HEK293 (cell line): ENCODE results near the gene PDGFC.

Source experiments
- BCL11B ChIP-seq: fragments of 450-650 bp; formaldehyde crosslinking; IDR thresholded peaks from 2 replicates; pipeline ENCODE4 v1.5.1; 2016; ENCODE audit warnings: low read depth, missing biosample characterization, missing genetic modification characterization
- FEZF1 ChIP-seq: fragments of 450-650 bp; formaldehyde crosslinking; IDR thresholded peaks from 2 replicates; pipeline ENCODE4 v1.5.1; 2016; ENCODE audit warnings: missing biosample characterization, missing genetic modification characterization
- GLI2 ChIP-seq: fragments of 450-650 bp; formaldehyde crosslinking; IDR thresholded peaks from 2 replicates; pipeline ENCODE4; 2017; ENCODE audit warnings: missing biosample characterization, missing genetic modification characterization, low read depth, borderline replicate concordance
- GLIS2 ChIP-seq: fragments of 450-650 bp; formaldehyde crosslinking; IDR thresholded peaks from 2 replicates; pipeline ENCODE4 v1.5.1; 2016; ENCODE audit warnings: missing biosample characterization, missing genetic modification characterization
- KLF8 ChIP-seq: fragments of 450-650 bp; formaldehyde crosslinking; IDR thresholded peaks from 2 replicates; pipeline ENCODE4 v1.5.1; 2016; ENCODE audit warnings: missing biosample characterization, missing genetic modification characterization
- MEIS1 ChIP-seq: sonication (generic); formaldehyde crosslinking; IDR thresholded peaks from 2 replicates; pipeline ENCODE4 v1.8.1; 2022; ENCODE audit warnings: missing genetic modification reagents, mild to moderate bottlenecking, borderline replicate concordance
- OSR2 ChIP-seq: fragments of 450-650 bp; formaldehyde crosslinking; IDR thresholded peaks from 2 replicates; pipeline ENCODE4 v1.5.1; 2016; ENCODE audit warnings: missing biosample characterization, missing genetic modification characterization
- OVOL3 ChIP-seq: fragments of 450-650 bp; formaldehyde crosslinking; IDR thresholded peaks from 2 replicates; pipeline ENCODE4 v1.5.1; 2016; ENCODE audit warnings: missing biosample characterization, missing genetic modification characterization
- PRDM10 ChIP-seq: fragments of 450-650 bp; formaldehyde crosslinking; IDR thresholded peaks from 2 replicates; pipeline ENCODE4 v1.5.1; 2016; ENCODE audit warnings: missing biosample characterization, missing genetic modification characterization
- SP3 ChIP-seq: fragments of 450-650 bp; formaldehyde crosslinking; IDR thresholded peaks from 2 replicates; pipeline ENCODE4 v1.5.1; 2016; ENCODE audit warnings: missing biosample characterization, missing genetic modification characterization
- ZBTB6 ChIP-seq: fragments of 450-650 bp; formaldehyde crosslinking; IDR thresholded peaks from 2 replicates; pipeline ENCODE4 v1.5.1; 2017; ENCODE audit warnings: missing biosample characterization, missing genetic modification characterization
- ZNF138 ChIP-seq: fragments of 450-650 bp; formaldehyde crosslinking; IDR thresholded peaks from 2 replicates; pipeline ENCODE4 v1.5.1; 2016; ENCODE audit warnings: missing biosample characterization, missing genetic modification characterization, borderline replicate concordance
- ZNF155 ChIP-seq: fragments of 450-650 bp; formaldehyde crosslinking; IDR thresholded peaks from 2 replicates; pipeline ENCODE4 v1.5.1; 2016; ENCODE audit warnings: missing biosample characterization, missing genetic modification characterization
- ZNF175 ChIP-seq: fragments of 450-650 bp; formaldehyde crosslinking; IDR thresholded peaks from 2 replicates; pipeline ENCODE4 v1.5.1; 2016; ENCODE audit warnings: missing biosample characterization, missing genetic modification characterization
- ZNF2 ChIP-seq: fragments of 450-650 bp; formaldehyde crosslinking; IDR thresholded peaks from 2 replicates; pipeline ENCODE4 v1.5.1; 2016; ENCODE audit warnings: missing biosample characterization, missing genetic modification characterization
- ZNF423 ChIP-seq: fragments of 450-650 bp; formaldehyde crosslinking; IDR thresholded peaks from 2 replicates; pipeline ENCODE4 v1.5.1; 2016; ENCODE audit warnings: missing biosample characterization, missing genetic modification characterization
- ZNF449 ChIP-seq: fragments of 450-650 bp; formaldehyde crosslinking; IDR thresholded peaks from 2 replicates; pipeline ENCODE4 v1.5.1; 2017; ENCODE audit warnings: missing biosample characterization, mild to moderate bottlenecking, missing genetic modification characterization, moderate library complexity
- ZNF48 ChIP-seq: fragments of 450-650 bp; formaldehyde crosslinking; IDR thresholded peaks from 2 replicates; pipeline ENCODE4 v1.5.1; 2016; ENCODE audit warnings: missing biosample characterization, missing genetic modification characterization
- ZNF626 ChIP-seq: fragments of 450-650 bp; sonication (Bioruptor Pico); formaldehyde crosslinking; IDR thresholded peaks from 2 replicates; pipeline ENCODE4 v1.5.1; 2018; ENCODE audit warnings: missing biosample characterization, missing genetic modification characterization, inconsistent platforms
- ZNF670 ChIP-seq: fragments of 450-650 bp; formaldehyde crosslinking; IDR thresholded peaks from 2 replicates; pipeline ENCODE4 v1.5.1; 2016; ENCODE audit warnings: missing biosample characterization, missing genetic modification characterization, low read depth
- ZNF701 ChIP-seq: fragments of 450-650 bp; formaldehyde crosslinking; IDR thresholded peaks from 2 replicates; pipeline ENCODE4 v1.5.1; 2016; ENCODE audit warnings: missing biosample characterization, missing genetic modification characterization
- ZNF830 ChIP-seq: fragments of 450-650 bp; IDR thresholded peaks from 2 replicates; pipeline ENCODE4 v1.5.0; 2018; ENCODE audit warnings: missing biosample characterization, missing genetic modification characterization, low read depth, mild to moderate bottlenecking, moderate library complexity
- ZSCAN16 ChIP-seq: fragments of 450-650 bp; formaldehyde crosslinking; IDR thresholded peaks from 2 replicates; pipeline ENCODE4 v1.5.1; 2016; ENCODE audit warnings: missing biosample characterization, missing genetic modification characterization
- TF ChIP-seq, protein P1 (sequence below): fragments of 450-650 bp; formaldehyde crosslinking; IDR thresholded peaks from 2 replicates; pipeline ENCODE4 v1.5.1; 2016; ENCODE audit warnings: missing biosample characterization, missing genetic modification characterization
- TF ChIP-seq, protein P2 (sequence below): fragments of 450-650 bp; formaldehyde crosslinking; IDR thresholded peaks from 2 replicates; pipeline ENCODE4 v1.5.1; 2016; ENCODE audit warnings: missing biosample characterization, missing genetic modification characterization
- TF ChIP-seq, protein P3 (sequence below): fragments of 450-650 bp; formaldehyde crosslinking; IDR thresholded peaks from 2 replicates; pipeline ENCODE4 v1.5.1; 2016; ENCODE audit warnings: missing biosample characterization, missing genetic modification characterization
- TF ChIP-seq, protein P4 (sequence below): fragments of 450-650 bp; formaldehyde crosslinking; IDR thresholded peaks from 2 replicates; pipeline ENCODE4 v1.5.1; 2017; ENCODE audit warnings: missing biosample characterization, missing genetic modification characterization

Gene PDGFC

GRCh38 chr4:156959298-156959702 lies 12.3 kb downstream of the PDGFC start (continued):
- TF ChIP-seq, protein P1, sequence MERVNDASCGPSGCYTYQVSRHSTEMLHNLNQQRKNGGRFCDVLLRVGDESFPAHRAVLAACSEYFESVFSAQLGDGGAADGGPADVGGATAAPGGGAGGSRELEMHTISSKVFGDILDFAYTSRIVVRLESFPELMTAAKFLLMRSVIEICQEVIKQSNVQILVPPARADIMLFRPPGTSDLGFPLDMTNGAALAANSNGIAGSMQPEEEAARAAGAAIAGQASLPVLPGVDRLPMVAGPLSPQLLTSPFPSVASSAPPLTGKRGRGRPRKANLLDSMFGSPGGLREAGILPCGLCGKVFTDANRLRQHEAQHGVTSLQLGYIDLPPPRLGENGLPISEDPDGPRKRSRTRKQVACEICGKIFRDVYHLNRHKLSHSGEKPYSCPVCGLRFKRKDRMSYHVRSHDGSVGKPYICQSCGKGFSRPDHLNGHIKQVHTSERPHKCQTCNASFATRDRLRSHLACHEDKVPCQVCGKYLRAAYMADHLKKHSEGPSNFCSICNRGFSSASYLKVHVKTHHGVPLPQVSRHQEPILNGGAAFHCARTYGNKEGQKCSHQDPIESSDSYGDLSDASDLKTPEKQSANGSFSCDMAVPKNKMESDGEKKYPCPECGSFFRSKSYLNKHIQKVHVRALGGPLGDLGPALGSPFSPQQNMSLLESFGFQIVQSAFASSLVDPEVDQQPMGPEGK = no peak
- TF ChIP-seq, protein P2, sequence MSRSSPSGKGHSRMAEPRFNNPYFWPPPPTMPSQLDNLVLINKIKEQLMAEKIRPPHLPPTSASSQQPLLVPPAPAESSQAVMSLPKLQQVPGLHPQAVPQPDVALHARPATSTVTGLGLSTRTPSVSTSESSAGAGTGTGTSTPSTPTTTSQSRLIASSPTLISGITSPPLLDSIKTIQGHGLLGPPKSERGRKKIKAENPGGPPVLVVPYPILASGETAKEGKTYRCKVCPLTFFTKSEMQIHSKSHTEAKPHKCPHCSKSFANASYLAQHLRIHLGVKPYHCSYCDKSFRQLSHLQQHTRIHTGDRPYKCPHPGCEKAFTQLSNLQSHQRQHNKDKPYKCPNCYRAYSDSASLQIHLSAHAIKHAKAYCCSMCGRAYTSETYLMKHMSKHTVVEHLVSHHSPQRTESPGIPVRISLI = no peak
- peak; percentile 83 for TF ChIP-seq PRDM10 (tag by site-specific recombination)
- no peak for TF ChIP-seq ZNF155 (tag by site-specific recombination)
- no peak for TF ChIP-seq ZNF670 (tag by site-specific recombination)
- TF ChIP-seq OSR2 = peak; percentile 90
- peak; percentile 59; the same call in 1 of the 2 replicates for TF ChIP-seq ZSCAN16 (tag by site-specific recombination)
- no peak for TF ChIP-seq ZNF175 (tag by site-specific recombination)
- no peak for TF ChIP-seq ZNF2 (tag by site-specific recombination)
- no peak for TF ChIP-seq KLF8 (tag by site-specific recombination)
- TF ChIP-seq, protein P3, sequence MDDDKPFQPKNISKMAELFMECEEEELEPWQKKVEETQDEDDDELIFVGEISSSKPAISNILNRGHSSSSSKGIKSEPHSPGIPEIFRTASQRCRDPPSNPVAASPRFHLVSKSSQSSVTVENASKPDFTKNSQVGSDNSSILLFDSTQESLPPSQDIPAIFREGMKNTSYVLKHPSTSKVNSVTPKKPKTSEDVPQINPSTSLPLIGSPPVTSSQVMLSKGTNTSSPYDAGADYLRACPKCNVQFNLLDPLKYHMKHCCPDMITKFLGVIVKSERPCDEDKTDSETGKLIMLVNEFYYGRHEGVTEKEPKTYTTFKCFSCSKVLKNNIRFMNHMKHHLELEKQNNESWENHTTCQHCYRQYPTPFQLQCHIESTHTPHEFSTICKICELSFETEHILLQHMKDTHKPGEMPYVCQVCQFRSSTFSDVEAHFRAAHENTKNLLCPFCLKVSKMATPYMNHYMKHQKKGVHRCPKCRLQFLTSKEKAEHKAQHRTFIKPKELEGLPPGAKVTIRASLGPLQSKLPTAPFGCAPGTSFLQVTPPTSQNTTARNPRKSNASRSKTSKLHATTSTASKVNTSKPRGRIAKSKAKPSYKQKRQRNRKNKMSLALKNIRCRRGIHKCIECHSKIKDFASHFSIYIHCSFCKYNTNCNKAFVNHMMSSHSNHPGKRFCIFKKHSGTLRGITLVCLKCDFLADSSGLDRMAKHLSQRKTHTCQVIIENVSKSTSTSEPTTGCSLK (tag by site-specific recombination) = no peak
- TF ChIP-seq GLIS2 (tag by site-specific recombination) = no peak
- 0 out of 2 replicates have a peak, but pooled peaks have one; percentile 60 for TF ChIP-seq OVOL3 (tag by site-specific recombination)
- TF ChIP-seq ZBTB6 (tag by site-specific recombination) = no peak
- TF ChIP-seq ZNF138 (tag by site-specific recombination) = no peak
- TF ChIP-seq ZNF423 (tag by site-specific recombination) = no peak; the same call in 1 of the 2 replicates
- TF ChIP-seq FEZF1 (tag by site-specific recombination) = peak; percentile 93
- TF ChIP-seq MEIS1 (CRISPR knock-in tag) = no peak
- TF ChIP-seq SP3 (tag by site-specific recombination) = no peak
- TF ChIP-seq ZNF626 (tag by site-specific recombination) = no peak
- TF ChIP-seq ZNF701 (tag by site-specific recombination) = no peak
- no peak for TF ChIP-seq ZNF830
- TF ChIP-seq BCL11B = peak; percentile 16; the same call in 1 of the 2 replicates
- TF ChIP-seq ZNF449 (tag by site-specific recombination) = no peak; the same call in 1 of the 2 replicates
- peak; percentile 85 for TF ChIP-seq GLI2 (tag by site-specific recombination)
- TF ChIP-seq, protein P4, sequence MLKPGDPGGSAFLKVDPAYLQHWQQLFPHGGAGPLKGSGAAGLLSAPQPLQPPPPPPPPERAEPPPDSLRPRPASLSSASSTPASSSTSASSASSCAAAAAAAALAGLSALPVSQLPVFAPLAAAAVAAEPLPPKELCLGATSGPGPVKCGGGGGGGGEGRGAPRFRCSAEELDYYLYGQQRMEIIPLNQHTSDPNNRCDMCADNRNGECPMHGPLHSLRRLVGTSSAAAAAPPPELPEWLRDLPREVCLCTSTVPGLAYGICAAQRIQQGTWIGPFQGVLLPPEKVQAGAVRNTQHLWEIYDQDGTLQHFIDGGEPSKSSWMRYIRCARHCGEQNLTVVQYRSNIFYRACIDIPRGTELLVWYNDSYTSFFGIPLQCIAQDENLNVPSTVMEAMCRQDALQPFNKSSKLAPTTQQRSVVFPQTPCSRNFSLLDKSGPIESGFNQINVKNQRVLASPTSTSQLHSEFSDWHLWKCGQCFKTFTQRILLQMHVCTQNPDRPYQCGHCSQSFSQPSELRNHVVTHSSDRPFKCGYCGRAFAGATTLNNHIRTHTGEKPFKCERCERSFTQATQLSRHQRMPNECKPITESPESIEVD (tag by site-specific recombination) = peak; percentile 88
- TF ChIP-seq ZNF48 (tag by site-specific recombination) = no peak
